GM19372 (cell line): Measurements from ENCODE around the gene MKI67.
A peak's percentile ranks its signal among the peaks of the same experiment; 100 is the strongest.

ENCODE experiments used
- ATAC-seq: cut with Tn5 transposase; IDR thresholded peaks from one replicate; pipeline ENCODE4 v1.9.1; 2021; ENCODE audit warnings: mild to moderate bottlenecking, low read depth, moderate library complexity; ENCODE audit not compliant: unreplicated experiment

MKI67 gene

GRCh38 chr10:128067691-128068397 is 58.4 kb downstream of the MKI67 start:
- no peak for ATAC-seq

GRCh38 chr10:128066870-128067382 is 59.3 kb downstream of the MKI67 start:
- ATAC-seq, result no peak

- no peak for ATAC-seq
Observed at GRCh38 chr10:128065881-128066534, 60.2 kb downstream of the MKI67 start.

GRCh38 chr10:128064970-128065580 is 61.1 kb downstream of the MKI67 start:
- no peak for ATAC-seq

GRCh38 chr10:128064108-128064969 is 61.9 kb downstream of the MKI67 start:
- peak; percentile 41 for ATAC-seq

- ATAC-seq, result no peak
Observed at GRCh38 chr10:128063736-128064107, 62.5 kb downstream of the MKI67 start.

- ATAC-seq, result peak; percentile 41
Observed at GRCh38 chr10:128062881-128063563, 63.2 kb downstream of the MKI67 start.

- no peak for ATAC-seq
Observed at GRCh38 chr10:128062331-128062880, 63.8 kb downstream of the MKI67 start.

- no peak for ATAC-seq
Observed at GRCh38 chr10:128061306-128062300, 64.6 kb downstream of the MKI67 start.

- no peak for ATAC-seq
Observed at GRCh38 chr10:128060341-128061250, 65.6 kb downstream of the MKI67 start.

GRCh38 chr10:128059982-128060293 is 66.3 kb downstream of the MKI67 start:
- no peak for ATAC-seq

GRCh38 chr10:128059266-128059981 is 66.8 kb downstream of the MKI67 start:
- no peak for ATAC-seq

GRCh38 chr10:128058750-128059134 is 67.5 kb downstream of the MKI67 start:
- ATAC-seq, result no peak

- no peak for ATAC-seq
Observed at GRCh38 chr10:128058106-128058749, 68.0 kb downstream of the MKI67 start.

GRCh38 chr10:128056303-128057050 is 69.7 kb downstream of the MKI67 start:
- ATAC-seq, result no peak
